Measurements from ENCODE around the gene RGL3.

DNA sequence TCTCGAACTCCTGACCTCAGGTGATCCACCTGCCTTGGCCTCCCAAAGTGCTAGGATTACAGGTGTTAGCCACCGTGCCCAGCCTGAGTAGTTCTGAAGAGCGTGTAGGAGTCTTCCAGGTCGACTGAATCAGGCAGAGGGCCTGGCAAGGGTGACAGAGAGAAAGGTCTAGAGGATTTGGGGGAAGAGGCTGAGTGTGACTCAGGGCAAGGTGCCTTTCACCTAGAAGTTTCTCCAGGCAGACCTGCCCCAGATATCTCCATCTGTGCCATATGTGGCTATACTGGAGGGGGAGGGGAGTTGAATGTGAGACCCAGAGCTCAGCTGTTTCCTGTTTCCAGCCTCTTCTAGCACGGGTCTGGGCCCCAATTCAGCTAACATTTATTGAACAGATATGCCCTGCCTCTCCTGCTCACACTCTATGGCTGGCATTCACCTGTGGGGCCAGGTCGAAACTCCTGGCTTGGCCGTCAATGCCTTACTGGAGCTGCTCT is 71.5 kb downstream of the RGL3 start:
- TF ChIP-seq, protein P1, sequence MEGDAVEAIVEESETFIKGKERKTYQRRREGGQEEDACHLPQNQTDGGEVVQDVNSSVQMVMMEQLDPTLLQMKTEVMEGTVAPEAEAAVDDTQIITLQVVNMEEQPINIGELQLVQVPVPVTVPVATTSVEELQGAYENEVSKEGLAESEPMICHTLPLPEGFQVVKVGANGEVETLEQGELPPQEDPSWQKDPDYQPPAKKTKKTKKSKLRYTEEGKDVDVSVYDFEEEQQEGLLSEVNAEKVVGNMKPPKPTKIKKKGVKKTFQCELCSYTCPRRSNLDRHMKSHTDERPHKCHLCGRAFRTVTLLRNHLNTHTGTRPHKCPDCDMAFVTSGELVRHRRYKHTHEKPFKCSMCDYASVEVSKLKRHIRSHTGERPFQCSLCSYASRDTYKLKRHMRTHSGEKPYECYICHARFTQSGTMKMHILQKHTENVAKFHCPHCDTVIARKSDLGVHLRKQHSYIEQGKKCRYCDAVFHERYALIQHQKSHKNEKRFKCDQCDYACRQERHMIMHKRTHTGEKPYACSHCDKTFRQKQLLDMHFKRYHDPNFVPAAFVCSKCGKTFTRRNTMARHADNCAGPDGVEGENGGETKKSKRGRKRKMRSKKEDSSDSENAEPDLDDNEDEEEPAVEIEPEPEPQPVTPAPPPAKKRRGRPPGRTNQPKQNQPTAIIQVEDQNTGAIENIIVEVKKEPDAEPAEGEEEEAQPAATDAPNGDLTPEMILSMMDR (IDR thresholded peaks at IDR 0.05), result no peak
- TF ChIP-seq POLR2AphosphoS5 (IDR thresholded peaks at IDR 0.05), result no peak
- TF ChIP-seq POLR2A (IDR thresholded peaks at IDR 0.05), result no peak

Data from gastroesophageal sphincter (tissue), 3 donors.